PC-3 (cell line): Measurements from ENCODE around the gene WDR62. TPM values are rescaled to one million over a fixed set of nuclear protein-coding genes. Genes with fewer than 3 reads are reported as not detected.

Experiments used
- ATAC-seq: fragments of 200-7000 bp; cut with Tn5 transposase; 2 replicates; pipeline ENCODE4 v1.9.1; 2020; ENCODE audit warnings: mild to moderate bottlenecking, moderate library complexity
- BruUV-seq: library from RNA; stranded (reverse); fragments of 400-500 nt; replicated peaks from 2 replicates; lab custom pipeline; 2021; lab: Mats Ljungman, UMichigan
- CTCF ChIA-PET: fragments of 300-600 bp; sonication (Branson Sonifier 250); formaldehyde crosslinking; loops from one replicate; lab custom pipeline; 2022; ENCODE audit warnings: antibody characterized with exemption; lab: Charles Lee
- POLR2A ChIA-PET: fragments of 300-600 bp; sonication (Branson Sonifier 250); formaldehyde crosslinking; loops from one replicate; lab custom pipeline; 2022; ENCODE audit warnings: antibody characterized with exemption; ENCODE audit not compliant: unreplicated experiment; lab: Charles Lee
- DNase-seq: peaks from one replicate; pipeline ENCODE4 v3.0.0-alpha.2; 2015
- H2AFZ ChIP-seq: fragments of 300-600 bp; sonication (generic); 2 replicates; pipeline ENCODE4 v1.6.0; 2016; ENCODE audit warnings: antibody characterized with exemption, low read length
- H3F3A ChIP-seq: fragments of 300-600 bp; sonication (generic); one replicate; pipeline ENCODE4 v1.6.0; 2017; ENCODE audit warnings: antibody characterized with exemption, low read length, control low read depth, mild to moderate bottlenecking; ENCODE audit not compliant: unreplicated experiment
- H3K27ac ChIP-seq: fragments of 300-600 bp; sonication (generic); 2 replicates; pipeline ENCODE4 v1.5.1; 2016; ENCODE audit warnings: mild to moderate bottlenecking, low read length
- H3K27me3 ChIP-seq: fragments of 300-600 bp; sonication (generic); 2 replicates; pipeline ENCODE4 v1.6.1; 2016; ENCODE audit warnings: low read length, mixed read lengths
- H3K36me3 ChIP-seq: fragments of 300-600 bp; sonication (generic); 2 replicates; pipeline ENCODE4 v1.6.1; 2016; ENCODE audit warnings: low read depth, mixed run types, low read length, mixed read lengths
- H3K4me1 ChIP-seq: fragments of 300-600 bp; sonication (generic); 2 replicates; pipeline ENCODE4 v1.5.1; 2016; ENCODE audit warnings: low read length; ENCODE audit not compliant: insufficient read depth
- H3K4me2 ChIP-seq: fragments of 300-600 bp; sonication (generic); 2 replicates; pipeline ENCODE4 v1.6.0; 2016; ENCODE audit warnings: low read length
- H3K4me3 ChIP-seq: fragments of 300-600 bp; sonication (generic); 2 replicates; pipeline ENCODE4 v1.5.1; 2016; ENCODE audit warnings: mild to moderate bottlenecking, low read length, mixed read lengths
- H3K79me2 ChIP-seq: fragments of 300-600 bp; sonication (generic); 2 replicates; pipeline ENCODE4 v1.6.1; 2017; ENCODE audit warnings: low read length, mixed read lengths
- H3K9ac ChIP-seq: fragments of 300-600 bp; sonication (generic); 2 replicates; pipeline ENCODE4 v1.6.0; 2016; ENCODE audit warnings: mild to moderate bottlenecking, low read length
- H3K9me2 ChIP-seq: fragments of 300-600 bp; sonication (generic); replicated peaks from 2 replicates; pipeline ENCODE4 v1.6.1; 2016; ENCODE audit warnings: mixed run types, low read length, mixed read lengths
- H3K9me3 ChIP-seq: fragments of 300-600 bp; sonication (generic); 2 replicates; pipeline ENCODE4 v1.6.1; 2016; ENCODE audit warnings: low read length, mixed read lengths
- H4K20me1 ChIP-seq: fragments of 300-600 bp; sonication (generic); 2 replicates; pipeline ENCODE4 v1.6.1; 2016; ENCODE audit warnings: low read length, mixed read lengths
- CTCF ChIP-seq: fragments of 300-600 bp; sonication (generic); conservative IDR thresholded peaks from 2 replicates; pipeline ENCODE4 v1.5.1; 2017; ENCODE audit warnings: antibody characterized with exemption, low read depth, mild to moderate bottlenecking, low read length
- EZH2 ChIP-seq: fragments of 300-600 bp; sonication (generic); IDR thresholded peaks from one replicate; pipeline ENCODE4 v1.6.1; 2017; ENCODE audit warnings: antibody characterized with exemption, mild to moderate bottlenecking, low read length; ENCODE audit not compliant: unreplicated experiment
- EZH2phosphoT487 ChIP-seq: fragments of 300-600 bp; sonication (generic); IDR thresholded peaks from 2 replicates; pipeline ENCODE4 v1.6.1; 2018; ENCODE audit warnings: mild to moderate bottlenecking, antibody characterized with exemption, low read length, borderline replicate concordance
- intact Hi-C: fragments of 100-400 bp; cut with micrococcal nuclease; formaldehyde crosslinking; loops from 2 replicates; pipeline ENCODE4 v1.9.0; 2023
- total RNA-seq: library from RNA; depleted of rRNA; stranded (reverse); fragments of >200 nt; gene quantifications from 2 replicates; pipeline ENCODE4 v1.2.3, GENCODE V29; 2014

Gene WDR62
- total RNA-seq, 1 experiment from 2014 or later, result 13.9 TPM

- intact Hi-C loops, result no loop called here
- no peak overlapping the region for H3K9ac ChIP-seq
- no peaks in the 10 kb centered on the region for H3K79me2 ChIP-seq
- no peaks in the 10 kb centered on the region for H3K9me3 ChIP-seq
- no TSS peak for BruUV-seq
- ATAC-seq (no peak), DNase-seq (no peak)
- H4K20me1 ChIP-seq, result no peaks in the 10 kb centered on the region
- no peaks in the 10 kb centered on the region for H3K9me2 ChIP-seq
- H3K4me1 ChIP-seq, result no peaks in the 10 kb centered on the region
- no peak for TF ChIP-seq CTCF
- TF ChIP-seq EZH2, result no peak
- TF ChIP-seq EZH2phosphoT487, result no peak
- H3K4me2 ChIP-seq, result no peak overlapping the region
- no peaks in the 10 kb centered on the region for H3F3A ChIP-seq
- H3K27ac ChIP-seq, result no peak overlapping the region
- CTCF ChIA-PET, result no interaction called here
- H2AFZ ChIP-seq, result no peak overlapping the region
- H3K36me3 ChIP-seq, result peaks cover 12% of the 10 kb centered on the region; the same call in 1 of the 2 replicates
- H3K4me3 ChIP-seq, result no peak overlapping the region
- POLR2A ChIA-PET, result no interaction called here
- no peaks in the 10 kb centered on the region for H3K27me3 ChIP-seq
Observed at GRCh38 chr19:36081385-36081784, 26.7 kb downstream of the WDR62 start.

GRCh38 chr19:36081894-36082293, 27.2 kb downstream of the WDR62 start:
- CTCF ChIA-PET, result no interaction called here
- H2AFZ ChIP-seq, result no peak overlapping the region
- no peak for ATAC-seq
- H3K4me2 ChIP-seq, result no peak overlapping the region
- H3K9me2 ChIP-seq, result no peaks in the 10 kb centered on the region
- intact Hi-C loops, result no loop called here
- no peak overlapping the region for H3K9ac ChIP-seq
- H3K4me3 ChIP-seq, result no peak overlapping the region
- H3K9me3 ChIP-seq, result no peaks in the 10 kb centered on the region
- BruUV-seq, result no TSS peak
- H3F3A ChIP-seq, result no peaks in the 10 kb centered on the region
- H4K20me1 ChIP-seq, result no peaks in the 10 kb centered on the region
- no peaks in the 10 kb centered on the region for H3K27me3 ChIP-seq
- POLR2A ChIA-PET, result no interaction called here
- TF ChIP-seq CTCF, result no peak
- no peak for TF ChIP-seq EZH2
- no peak for TF ChIP-seq EZH2phosphoT487
- DNase-seq, result no peak
- no peak overlapping the region for H3K27ac ChIP-seq
- H3K79me2 ChIP-seq, result no peaks in the 10 kb centered on the region
- H3K36me3 ChIP-seq, result peaks cover 12% of the 10 kb centered on the region; the same call in 1 of the 2 replicates
- H3K4me1 ChIP-seq, result no peaks in the 10 kb centered on the region

GRCh38 chr19:36082916-36083315, 28.2 kb downstream of the WDR62 start:
- no peak overlapping the region for H3K4me3 ChIP-seq
- ChIA-PET CTCF (no interaction called here), POLR2A (no interaction called here)
- H3K27ac ChIP-seq, result no peak overlapping the region
- no peaks in the 10 kb centered on the region for H3K4me1 ChIP-seq
- intact Hi-C loops, result no loop called here
- no peak for TF ChIP-seq CTCF
- TF ChIP-seq EZH2phosphoT487, result no peak
- no peak for TF ChIP-seq EZH2
- no peaks in the 10 kb centered on the region for H3F3A ChIP-seq
- BruUV-seq, result no TSS peak
- no peak overlapping the region for H2AFZ ChIP-seq
- DNase-seq (no peak), ATAC-seq (no peak)
- no peaks in the 10 kb centered on the region for H3K9me2 ChIP-seq
- peaks cover 12% of the 10 kb centered on the region; the same call in 1 of the 2 replicates for H3K36me3 ChIP-seq
- no peak overlapping the region for H3K4me2 ChIP-seq
- no peaks in the 10 kb centered on the region for H3K79me2 ChIP-seq
- H3K9ac ChIP-seq, result no peak overlapping the region
- H3K9me3 ChIP-seq, result no peaks in the 10 kb centered on the region
- no peaks in the 10 kb centered on the region for H3K27me3 ChIP-seq
- no peaks in the 10 kb centered on the region for H4K20me1 ChIP-seq
